DND-41 (cell line): ENCODE measurements around the gene APBB2.

Experiments used
- ATAC-seq: fragments of 200-7000 bp; cut with Tn5 transposase; 3 replicates; pipeline ENCODE4 v1.9.1; 2021; ENCODE audit warnings: low read depth; ENCODE audit not compliant: insufficient read depth
- DNase-seq: peaks from one replicate; pipeline ENCODE4 v3.0.0-alpha.2; 2020
- H2AFZ ChIP-seq: 2 replicates; pipeline ENCODE4 v1.6.0; 2012; ENCODE audit warnings: low read depth, low read length
- H3K27ac ChIP-seq: 2 replicates; pipeline ENCODE4 v1.5.1; 2012; ENCODE audit warnings: low read length, inconsistent platforms
- H3K27me3 ChIP-seq: fragments of 200-600 bp; sonication (generic); 2 replicates; pipeline ENCODE4 v1.6.0; 2012; ENCODE audit warnings: low read length, mild to moderate bottlenecking, inconsistent platforms; ENCODE audit not compliant: insufficient read depth, poor library complexity
- H3K36me3 ChIP-seq: 2 replicates; pipeline ENCODE4 v1.5.1; 2012; ENCODE audit warnings: low read length, inconsistent platforms; ENCODE audit not compliant: insufficient read depth
- H3K4me1 ChIP-seq: 2 replicates; pipeline ENCODE4 v1.5.1; 2012; ENCODE audit warnings: mild to moderate bottlenecking, low read length; ENCODE audit not compliant: insufficient read depth
- H3K4me2 ChIP-seq: 2 replicates; pipeline ENCODE4 v1.6.0; 2012; ENCODE audit warnings: mild to moderate bottlenecking, moderate library complexity, low read length, inconsistent platforms; ENCODE audit not compliant: insufficient read depth
- H3K4me3 ChIP-seq, 2 experiments: fragments of 200-600 bp in 1 of 2; shearing (Covaris generic) in 1 of 2; 2 replicates each; pipeline ENCODE4 v1.5.1; 2012 to 2016; ENCODE audit warnings: inconsistent platforms in 2 of 2, low read length in 2 of 2, mild to moderate bottlenecking in 2 of 2, low read depth in 1 of 2, moderate library complexity in 1 of 2
- H3K79me2 ChIP-seq: 2 replicates; pipeline ENCODE4 v1.6.0; 2012; ENCODE audit warnings: low read length, inconsistent platforms; ENCODE audit not compliant: insufficient read depth
- H3K9ac ChIP-seq: 2 replicates; pipeline ENCODE4 v1.6.0; 2012; ENCODE audit warnings: low read depth, mild to moderate bottlenecking, inconsistent platforms, low read length, moderate library complexity
- H3K9me3 ChIP-seq: 2 replicates; pipeline ENCODE4 v1.5.1; 2012; ENCODE audit warnings: low read length, moderate library complexity, mild to moderate bottlenecking, inconsistent platforms; ENCODE audit not compliant: insufficient read depth, severe bottlenecking
- H4K20me1 ChIP-seq: 2 replicates; pipeline ENCODE4 v1.6.0; 2012; ENCODE audit warnings: low read length; ENCODE audit not compliant: insufficient read depth
- CTCF ChIP-seq: IDR thresholded peaks from 2 replicates; pipeline ENCODE4 v1.5.1; 2012; ENCODE audit warnings: borderline replicate concordance, low read length, moderate library complexity, mild to moderate bottlenecking; ENCODE audit not compliant: poor library complexity, severe bottlenecking; ENCODE audit errors: extremely low read depth
- EZH2 ChIP-seq: IDR thresholded peaks from 3 replicates; pipeline ENCODE4 v1.6.1; 2012; ENCODE audit warnings: borderline replicate concordance, low read depth, mild to moderate bottlenecking, moderate library complexity, low read length, inconsistent platforms; ENCODE audit not compliant: severe bottlenecking

APBB2 gene

GRCh38 chr4:41256131-41256739 is 41.9 kb upstream of the APBB2 start:
- Histone ChIP-seq H3K36me3 (no peaks in the 10 kb centered on the region), H3K27ac (no peak overlapping the region), H3K4me1 (no peaks in the 10 kb centered on the region), H4K20me1 (no peaks in the 10 kb centered on the region), H2AFZ (no peak overlapping the region), H3K4me3 (no peak overlapping the region), H3K27me3 (no peaks in the 10 kb centered on the region), H3K4me2 (no peak overlapping the region), H3K9ac (no peak overlapping the region), H3K9me3 (no peaks in the 10 kb centered on the region), H3K79me2 (no peaks in the 10 kb centered on the region)
- TF ChIP-seq CTCF (no peak), EZH2 (no peak)
- ATAC-seq (no peak), DNase-seq (no peak)

GRCh38 chr4:41245983-41246382 is 31.6 kb upstream of the APBB2 start:
- no peak for DNase-seq
- Histone ChIP-seq H4K20me1 (no peaks in the 10 kb centered on the region), H3K4me1 (no peaks in the 10 kb centered on the region), H3K4me3 (no peak overlapping the region), H3K9ac (no peak overlapping the region), H3K36me3 (no peaks in the 10 kb centered on the region), H3K27ac (no peak overlapping the region), H3K27me3 (no peaks in the 10 kb centered on the region), H3K4me2 (no peak overlapping the region), H3K9me3 (no peaks in the 10 kb centered on the region), H3K79me2 (no peaks in the 10 kb centered on the region), H2AFZ (no peak overlapping the region)
- TF ChIP-seq CTCF (no peak), EZH2 (no peak)
- ATAC-seq, result no peak

GRCh38 chr4:41241919-41242318 is 27.6 kb upstream of the APBB2 start:
- Histone ChIP-seq H3K4me1 (no peaks in the 10 kb centered on the region), H3K9ac (no peak overlapping the region), H3K27me3 (no peaks in the 10 kb centered on the region), H4K20me1 (no peaks in the 10 kb centered on the region), H3K9me3 (no peaks in the 10 kb centered on the region), H3K4me3 (no peak overlapping the region), H3K4me2 (no peak overlapping the region), H3K79me2 (no peaks in the 10 kb centered on the region), H3K36me3 (no peaks in the 10 kb centered on the region), H2AFZ (no peak overlapping the region), H3K27ac (no peak overlapping the region)
- no peak for ATAC-seq
- TF ChIP-seq EZH2 (no peak), CTCF (no peak)
- no peak for DNase-seq
